HuH-7.5 (cell line): ENCODE measurements around the gene SRSF1.

Source experiments
- DNase-seq: peaks from one replicate; pipeline ENCODE4 v3.0.0; 2011; ENCODE audit warnings: low spot score

SRSF1 gene

DNA sequence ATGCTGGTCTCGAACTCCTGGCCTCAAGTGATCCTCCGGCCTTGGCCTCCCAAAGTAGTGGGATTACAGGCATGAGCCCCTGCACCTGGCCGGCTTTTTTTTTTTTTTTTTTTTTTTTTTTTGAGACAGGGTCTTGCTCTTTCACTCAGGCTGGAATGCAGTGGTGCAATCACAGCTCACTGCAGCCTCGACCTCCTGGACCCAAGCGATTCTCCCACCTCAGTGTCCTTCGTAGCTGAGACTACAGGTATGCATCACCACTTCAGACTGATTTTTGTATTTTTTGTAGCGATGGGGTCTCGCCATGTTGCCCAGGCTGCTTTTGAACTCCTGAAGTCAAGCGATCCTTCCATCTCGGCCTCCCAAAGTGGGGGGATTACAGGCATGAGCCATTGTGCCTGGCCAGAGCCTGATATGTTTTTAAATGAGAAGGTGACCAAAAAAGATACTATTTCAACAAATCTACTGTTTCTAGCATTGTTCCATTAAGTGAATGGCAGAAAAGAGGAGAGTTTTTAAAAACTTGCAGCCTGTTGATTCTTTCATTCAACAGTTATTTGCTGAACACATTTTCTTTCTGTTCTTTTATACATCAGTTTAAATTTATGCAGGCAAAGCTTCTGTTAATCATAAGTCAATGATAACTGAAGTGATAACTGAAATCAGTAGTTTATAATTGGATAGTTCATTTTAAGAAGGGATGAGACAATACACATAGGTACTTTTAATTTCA, 3.2 kb upstream of the SRSF1 start:
- no peak for DNase-seq

DNA sequence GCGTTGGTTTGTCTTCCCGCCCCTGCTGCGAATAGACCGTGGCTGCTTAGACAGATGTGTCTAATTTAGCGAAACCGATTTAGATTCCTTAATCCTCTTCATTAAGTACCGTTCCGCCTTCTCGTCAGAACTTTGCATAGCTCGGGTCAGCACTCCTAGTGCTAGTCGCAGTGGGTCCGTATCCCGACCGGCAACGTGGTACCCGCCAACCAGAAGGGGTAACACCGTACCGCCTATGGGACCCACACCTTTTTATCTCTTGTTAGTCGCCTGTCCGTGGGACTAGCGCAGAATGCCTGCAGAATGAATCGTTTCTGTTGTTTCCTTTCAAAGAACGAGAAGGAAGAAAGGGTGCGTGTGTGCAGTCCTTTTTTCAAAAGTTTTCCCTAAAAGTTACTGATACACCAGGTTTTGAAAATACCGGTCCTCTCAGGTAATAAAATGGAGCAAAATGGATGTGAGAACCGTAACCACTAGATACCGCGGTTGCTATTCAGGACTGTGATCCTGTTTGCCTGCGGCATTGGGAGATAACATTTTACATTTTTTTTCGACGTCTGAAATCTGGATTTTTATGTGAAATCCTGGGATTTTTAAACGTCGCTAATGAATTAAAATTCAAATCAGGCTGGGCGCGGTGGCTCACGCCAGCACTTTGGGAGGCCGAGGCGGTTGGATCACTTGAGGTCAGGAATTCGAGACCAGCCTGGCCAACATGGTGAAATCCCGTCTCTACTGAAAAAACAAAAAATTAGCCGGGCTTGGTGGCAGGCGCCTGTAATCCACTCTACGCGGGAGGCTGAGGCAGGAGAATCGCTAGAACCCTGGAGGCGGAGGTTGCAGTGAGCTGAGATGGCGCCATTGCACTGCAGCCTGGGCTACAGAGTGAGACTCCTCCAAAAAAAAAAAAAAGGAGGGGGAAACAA, 998 bp upstream of the SRSF1 start:
- DNase-seq = no peak

DNA sequence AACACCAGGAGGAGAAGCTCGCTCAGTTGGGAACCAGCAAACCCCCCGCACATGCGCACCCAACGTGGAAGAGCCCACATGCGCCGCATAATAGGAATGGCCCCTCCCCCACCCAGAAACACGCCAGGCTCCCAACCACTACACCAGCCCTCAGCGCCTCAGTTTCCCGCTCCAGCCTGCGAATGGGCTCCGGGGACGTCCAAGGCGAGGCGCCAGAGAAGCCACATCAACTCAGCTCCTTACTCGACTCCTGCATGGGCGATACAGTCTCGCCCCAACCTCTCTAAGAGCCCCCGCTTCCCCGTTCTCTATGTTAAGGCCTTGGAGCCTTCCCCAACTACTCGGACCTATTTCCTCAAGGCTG, 504 bp downstream of the SRSF1 start:
- DNase-seq = peak; percentile 49

DNA sequence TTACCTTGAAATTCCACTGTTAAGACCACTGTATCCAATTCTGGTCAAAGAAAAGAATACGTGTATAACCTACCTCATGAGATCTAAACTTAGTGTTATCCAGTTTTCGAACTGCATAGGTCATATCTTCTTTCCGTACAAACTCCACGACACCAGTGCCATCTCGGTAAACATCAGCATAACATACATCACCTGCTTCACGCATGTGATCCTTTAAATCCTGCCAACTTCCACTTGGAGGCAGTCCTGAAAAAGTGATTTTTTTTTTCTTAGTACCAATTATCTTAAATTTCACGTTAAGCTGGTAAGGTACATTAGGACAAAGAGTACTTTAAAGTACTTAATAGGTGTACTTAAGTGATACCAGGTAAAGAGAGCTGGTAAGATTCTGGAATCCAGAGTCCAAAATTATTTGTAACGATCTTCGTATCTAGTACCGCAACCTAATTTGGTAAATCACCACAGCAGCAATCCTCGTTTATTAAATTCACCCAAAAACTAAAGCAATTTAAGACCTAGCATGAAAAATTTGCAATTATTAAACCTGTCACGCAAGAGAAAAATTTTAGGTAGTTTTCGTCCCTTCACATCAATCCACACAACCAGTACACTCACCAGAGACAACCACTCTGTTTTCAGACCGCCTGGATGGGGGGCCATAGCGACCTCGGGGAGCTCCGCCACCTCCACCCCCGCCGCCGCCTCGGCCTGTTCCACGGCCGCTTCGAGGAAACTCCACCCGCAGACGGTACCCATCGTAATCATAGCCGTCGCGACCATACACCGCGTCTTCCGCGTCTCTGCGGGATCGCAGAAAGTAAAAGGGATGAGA, 1.1 kb downstream of the SRSF1 start:
- DNase-seq = no peak

DNA sequence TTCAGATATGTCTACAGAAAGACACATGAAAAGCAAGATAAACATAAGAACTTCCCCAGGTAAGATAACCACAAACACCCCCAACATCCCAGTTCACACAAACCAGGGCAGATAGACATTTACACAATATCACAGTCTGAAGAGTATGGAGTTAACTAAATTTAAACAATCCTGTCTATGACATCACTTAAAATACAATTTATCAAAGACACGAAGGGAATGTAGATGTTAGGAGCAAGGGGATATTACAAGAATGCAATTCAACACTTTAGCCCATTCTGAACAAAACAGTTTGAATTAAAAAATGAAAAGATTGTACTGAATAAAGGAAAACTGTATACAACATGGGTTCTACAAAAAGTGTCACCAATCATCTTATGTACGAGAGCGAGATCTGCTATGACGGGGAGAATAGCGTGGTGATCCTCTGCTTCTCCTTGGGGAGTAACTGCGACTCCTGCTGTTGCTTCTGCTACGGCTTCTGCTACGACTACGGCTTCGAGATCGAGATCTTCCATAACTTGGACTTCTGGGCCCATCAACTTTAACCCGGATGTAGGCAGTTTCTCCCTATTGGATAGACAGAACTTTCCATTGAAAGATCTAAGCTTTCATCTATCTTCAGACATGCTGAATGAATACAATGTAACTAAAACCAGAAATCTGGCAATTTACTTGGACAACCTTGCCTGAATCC, 1.9 kb downstream of the SRSF1 start:
- no peak for DNase-seq

DNA sequence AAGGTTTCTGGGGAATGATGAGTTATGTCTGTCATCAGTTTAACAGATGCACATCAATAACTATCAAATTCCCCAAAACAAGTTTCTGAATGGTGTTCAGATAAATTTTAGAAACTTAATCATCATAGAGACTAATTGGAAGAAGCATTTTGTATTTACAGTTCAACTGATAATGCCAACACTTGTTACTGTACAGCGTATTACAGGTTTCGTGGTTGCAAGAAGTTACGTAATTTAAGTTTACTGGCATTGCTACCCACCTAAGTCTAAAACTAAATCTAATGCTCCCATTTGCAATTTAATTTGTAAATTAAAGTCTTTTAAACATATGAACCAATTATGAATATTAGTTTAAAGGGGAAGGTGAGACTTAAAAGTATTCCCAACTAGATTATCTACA, 3.0 kb downstream of the SRSF1 start:
- DNase-seq = no peak

DNA sequence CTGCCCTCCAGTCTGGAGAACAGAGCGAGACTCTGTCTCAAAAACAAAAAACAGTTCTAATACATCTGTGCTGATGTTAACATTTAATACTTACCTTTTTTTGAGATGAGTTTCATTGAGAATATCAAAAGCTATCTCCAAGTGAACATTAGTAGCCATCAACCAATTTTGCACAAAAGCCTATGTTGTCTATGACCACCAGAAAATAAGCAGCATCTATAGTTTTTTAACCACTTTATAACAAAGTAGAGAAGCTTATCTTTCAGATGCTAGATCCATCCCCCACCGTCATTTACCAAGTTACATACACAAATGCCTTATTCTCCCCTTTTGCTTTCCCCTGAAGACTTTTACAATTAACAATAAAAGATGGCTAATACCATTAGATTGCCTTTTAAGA, 4.1 kb downstream of the SRSF1 start:
- no peak for DNase-seq

DNA sequence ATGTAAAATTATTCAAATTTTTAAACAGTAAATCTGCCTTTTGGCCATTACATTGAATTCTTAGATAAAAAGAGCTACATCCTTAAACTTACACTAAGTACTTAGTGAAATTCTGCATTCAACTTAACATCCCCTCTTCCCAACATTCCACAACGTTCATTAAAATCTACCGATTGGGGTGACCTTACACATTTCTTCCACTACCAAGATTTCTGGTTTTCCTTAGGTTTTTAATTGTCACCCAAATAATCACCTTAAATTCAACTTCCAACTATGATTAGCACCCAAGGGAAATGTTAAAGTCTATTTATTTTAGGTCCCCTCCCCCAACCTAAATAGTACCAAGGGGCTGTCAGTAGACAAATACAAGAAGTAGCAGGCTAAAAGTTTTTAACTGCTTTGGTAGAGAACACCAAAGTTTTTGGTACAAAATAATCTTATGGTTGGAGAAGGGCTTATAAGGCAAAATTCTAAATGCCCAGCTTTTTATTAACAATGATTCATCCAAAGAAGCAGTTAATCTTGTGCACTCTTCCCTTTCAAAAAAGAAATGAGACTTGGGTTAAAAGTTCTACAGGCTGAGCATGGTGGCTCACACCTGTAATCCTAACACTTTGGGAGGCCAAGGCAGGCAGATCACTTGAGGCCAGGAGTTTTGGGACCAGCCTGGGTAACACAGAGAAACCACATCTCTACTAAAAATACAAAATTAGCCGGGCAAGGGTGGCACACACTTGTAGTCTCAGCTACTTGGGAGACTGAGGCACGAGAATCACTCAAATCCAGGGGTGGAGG, 4.7 kb downstream of the SRSF1 start:
- no peak for DNase-seq

DNA sequence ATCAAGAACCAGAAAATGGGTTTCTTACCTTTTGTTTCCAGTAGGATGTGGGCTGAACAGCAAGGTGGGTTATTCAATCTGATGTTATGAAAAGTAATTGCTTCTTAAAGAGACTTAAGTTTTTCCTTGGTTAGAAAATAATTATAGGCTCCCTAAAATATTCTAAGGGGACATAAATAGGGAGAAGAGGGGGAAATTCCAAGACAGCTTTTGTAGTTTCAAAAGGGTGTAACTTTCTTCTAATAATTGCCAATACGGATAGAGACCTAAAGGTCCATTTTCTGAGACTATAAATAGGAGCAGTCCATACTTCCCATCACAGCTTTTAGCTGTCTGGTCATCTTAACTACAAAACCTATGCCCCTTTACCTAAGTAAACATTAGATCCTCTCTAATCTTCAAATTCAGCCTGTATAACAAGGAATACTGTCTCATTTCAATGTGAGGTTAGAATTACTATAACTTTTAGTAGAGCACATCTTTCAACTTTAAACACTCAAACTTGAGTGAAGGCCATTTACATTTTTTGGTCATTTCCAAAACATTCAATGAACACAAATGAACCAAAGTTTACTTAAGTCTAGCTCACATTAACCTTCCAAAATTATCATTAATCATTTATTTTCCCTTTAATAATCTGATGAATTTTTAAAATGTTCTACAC, 5.5 kb downstream of the SRSF1 start:
- DNase-seq = no peak

DNA sequence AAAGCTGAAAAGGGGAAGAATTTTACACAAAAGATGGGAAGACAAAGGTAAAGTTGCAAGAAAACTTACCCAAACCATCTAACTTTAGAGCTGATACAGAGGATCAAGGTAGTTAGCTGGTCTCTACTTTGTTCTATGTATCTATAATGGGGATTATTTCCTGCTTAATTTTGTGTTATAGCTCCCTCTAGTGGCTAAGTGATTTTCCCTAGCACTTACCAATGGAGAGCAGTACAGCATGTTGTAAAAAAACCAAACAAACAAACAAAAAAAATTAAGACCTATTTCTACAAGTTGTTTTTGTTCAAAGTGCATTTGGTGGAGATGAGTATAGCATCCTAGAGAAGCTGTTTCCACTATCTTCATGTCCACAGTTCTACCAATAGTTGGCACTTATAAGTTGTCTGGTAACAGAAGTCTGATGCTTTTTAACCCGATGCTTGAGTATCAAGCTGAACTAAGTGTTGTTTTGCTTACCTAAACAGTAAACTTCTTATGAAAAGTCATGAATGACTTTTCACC, 7.5 kb downstream of the SRSF1 start:
- DNase-seq = no peak

DNA sequence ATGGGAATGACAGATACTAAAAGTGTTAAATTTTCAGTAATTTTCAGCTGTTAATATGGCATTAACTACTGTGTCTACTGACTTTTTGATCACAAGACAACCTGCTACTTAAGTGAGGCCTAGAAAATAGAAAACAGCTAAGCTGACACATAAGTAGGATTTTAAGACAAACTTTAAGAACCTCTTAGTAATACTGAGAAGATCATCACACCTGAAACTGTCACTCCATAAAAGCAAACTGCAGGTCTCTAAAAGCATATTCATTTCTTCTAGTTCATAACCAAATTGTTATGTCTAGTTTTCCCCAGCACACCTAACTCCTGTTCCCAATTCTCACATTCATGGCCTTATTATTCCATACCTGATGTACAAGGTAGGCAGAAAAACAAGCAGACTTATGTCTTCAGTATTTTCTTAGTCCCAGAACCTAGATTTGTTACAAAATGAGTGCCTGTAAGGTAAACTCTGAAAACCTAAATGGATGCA, 8.0 kb downstream of the SRSF1 start:
- no peak for DNase-seq

DNA sequence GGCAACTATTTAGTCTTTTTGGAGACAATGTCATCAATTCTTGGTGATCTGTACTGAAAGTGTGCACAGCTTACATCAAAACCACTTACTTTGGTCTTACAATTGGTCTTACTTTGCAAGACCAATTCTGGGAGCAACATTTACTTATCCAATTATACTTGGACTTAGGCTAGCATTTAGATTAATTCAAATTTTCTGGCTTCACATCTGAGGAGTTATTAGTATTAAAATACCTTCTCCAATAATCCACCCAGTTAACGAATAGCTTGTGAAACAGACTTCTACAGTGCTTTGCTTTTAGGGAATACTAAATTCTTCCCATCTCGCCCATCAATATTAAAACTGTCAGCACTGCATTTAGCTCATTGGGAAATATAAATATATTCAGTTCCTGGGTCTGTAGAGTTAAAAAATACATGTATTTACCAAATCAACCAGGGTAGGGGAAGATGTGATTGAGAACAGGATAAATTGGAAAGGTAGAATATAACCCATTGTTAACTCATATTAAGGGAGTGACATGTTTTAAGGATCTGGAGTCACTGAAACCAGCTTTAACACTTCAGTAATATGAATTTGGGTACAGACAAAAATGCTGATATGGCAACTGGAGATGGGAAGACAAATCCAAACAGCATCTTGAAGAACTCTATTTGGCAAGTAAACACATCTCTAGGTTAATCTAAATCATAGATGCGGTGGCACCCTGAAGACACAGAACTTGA, 9.8 kb downstream of the SRSF1 start:
- DNase-seq = no peak

DNA sequence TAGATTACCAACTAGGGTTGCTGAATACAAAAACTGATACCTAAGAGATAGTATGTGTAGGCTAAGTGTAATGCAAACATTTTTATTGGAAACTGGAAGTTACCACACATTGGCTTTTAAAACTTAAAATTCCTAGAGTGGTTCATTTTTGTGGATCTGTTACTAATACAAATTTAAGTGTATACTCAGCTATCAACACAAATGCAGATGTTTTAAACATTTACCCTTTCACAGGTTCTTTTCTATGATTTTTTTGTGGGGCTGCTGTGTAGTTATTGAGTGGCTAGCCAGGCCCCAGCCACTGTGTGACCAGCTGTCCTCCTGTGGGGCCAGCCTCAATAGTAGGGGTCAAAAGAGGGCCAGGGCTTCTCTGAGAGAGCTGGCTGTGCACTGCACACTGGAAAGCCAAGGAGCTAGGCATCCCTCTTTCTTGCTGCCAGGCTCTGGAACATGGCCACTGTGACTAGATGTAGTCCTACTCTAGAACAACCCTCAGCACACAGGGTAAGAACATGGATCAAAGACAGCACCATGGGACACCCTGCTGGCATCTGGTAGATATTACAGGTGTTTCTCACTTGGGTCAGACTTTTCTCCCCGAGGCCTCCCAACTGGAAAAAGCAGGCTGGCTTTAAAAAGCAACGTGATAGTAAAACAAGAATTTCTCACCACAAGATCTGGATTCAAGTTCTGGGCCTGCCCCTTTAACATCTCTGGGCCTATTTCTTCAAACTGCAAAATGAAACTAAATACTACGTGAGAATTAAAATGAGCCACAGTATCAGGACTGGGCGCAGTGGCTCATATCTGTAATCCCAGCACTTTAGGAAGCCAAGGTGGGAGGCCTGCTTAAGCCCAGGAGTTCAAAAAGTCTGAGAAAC, 11.7 kb downstream of the SRSF1 start:
- DNase-seq = peak; percentile 64

DNA sequence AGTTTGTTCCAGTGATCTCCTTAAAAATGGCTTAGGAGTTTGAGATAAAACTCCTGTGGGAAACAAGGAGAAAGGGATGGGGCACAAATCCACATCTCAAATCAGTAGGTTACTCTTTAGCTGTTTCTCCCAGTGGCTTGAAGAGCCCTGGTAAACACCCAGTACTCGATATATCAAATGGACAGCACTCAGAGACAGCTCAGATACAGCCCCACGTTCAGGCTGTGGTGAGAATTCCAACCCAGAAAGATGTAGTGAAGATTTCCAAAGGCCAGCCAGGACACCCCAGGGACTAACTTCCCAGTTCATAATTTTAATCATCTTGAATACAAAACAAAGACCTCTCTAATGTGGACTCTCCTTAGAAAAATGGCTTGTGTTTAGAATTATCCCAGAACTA, 12.6 kb downstream of the SRSF1 start:
- DNase-seq = no peak

DNA sequence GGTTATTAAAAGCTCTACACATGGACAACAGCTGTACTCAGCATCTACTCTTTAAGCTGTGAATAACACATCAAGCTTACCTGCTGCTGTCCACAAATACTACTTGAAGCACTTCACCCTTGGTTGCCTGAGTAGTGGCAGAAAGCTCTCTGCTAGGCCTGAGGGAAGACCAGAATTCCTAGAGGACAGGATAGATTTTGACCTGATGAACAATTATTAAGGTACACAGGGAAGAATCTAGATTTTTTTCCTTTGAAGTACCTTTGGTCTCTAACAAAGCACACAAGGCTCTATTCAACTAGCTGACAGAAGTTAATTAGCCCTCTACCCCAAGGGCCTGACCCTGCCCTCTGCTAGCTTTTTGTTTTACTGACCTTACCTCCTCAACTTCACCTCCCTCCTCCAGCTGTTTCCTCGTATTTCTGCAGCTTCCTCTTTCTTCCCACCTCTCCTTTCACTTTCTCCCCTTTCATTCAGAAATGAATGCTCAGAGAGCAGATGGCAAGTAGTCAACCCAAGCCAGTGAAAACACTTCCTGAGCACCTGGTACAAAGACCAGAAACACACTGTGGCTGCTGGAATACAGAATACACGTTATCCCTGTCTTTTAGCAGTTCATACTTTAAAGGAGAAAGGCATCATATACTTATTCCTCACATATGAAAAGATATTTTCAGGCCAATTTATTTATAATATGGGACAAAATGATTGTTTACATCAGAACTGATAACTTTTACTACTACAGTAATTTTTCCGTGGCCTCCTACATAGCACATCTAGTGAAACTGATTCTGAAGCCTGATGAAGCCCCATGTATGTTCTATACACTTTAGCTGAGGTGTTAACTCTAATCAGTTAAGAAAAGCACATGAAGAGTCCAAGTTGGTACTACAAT, 13.3 kb downstream of the SRSF1 start:
- no peak for DNase-seq

DNA sequence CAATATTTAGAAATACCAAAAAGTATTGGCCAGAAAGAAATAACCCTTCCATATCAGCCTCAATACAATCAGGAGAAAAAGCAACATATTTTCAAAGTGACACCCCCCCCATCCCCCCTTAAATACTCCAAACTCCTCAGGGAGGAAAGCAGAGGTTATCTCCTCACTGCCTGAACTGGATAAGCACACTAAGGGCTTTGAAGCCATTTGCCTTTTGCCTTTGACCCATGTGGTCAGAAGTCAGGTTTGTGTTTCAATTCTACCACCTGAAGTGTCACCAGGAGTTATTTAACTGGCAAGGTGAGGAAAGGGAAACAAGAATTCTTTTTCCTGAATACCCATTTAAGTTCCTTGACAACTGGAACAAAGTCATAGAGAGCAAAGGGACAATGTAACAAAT, 15.5 kb downstream of the SRSF1 start:
- DNase-seq = no peak

DNA sequence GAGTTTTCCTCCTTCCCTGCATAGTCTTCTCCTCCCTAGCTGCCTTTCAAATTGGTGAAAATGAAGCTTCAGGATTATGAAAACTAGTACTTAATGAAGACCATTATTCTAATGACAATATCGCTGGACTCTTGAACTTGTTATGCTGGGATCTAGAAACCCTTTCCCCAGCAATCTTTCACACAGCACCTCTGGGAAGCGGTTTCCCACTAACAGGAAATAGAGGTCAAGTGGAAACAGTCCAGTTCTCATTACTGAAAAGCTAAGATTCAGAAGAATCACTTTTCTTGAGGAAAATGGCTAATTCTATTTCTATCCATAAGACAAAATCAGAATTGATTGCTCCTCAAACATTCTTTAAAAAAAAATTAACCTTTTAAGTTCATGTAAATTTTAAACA, 17.0 kb downstream of the SRSF1 start:
- DNase-seq = no peak
